GM19240 (cell line): ENCODE measurements around the gene PKIG.
"Not testable (repeated sequence)": the region's sequence is repeated elsewhere in the genome, so short reads cannot be mapped to it uniquely, and the experiment has no call there.

ENCODE experiments used
- DNase-seq: peaks from one replicate; pipeline ENCODE4 v3.0.0; 2011; ENCODE audit warnings: low spot score; ENCODE audit not compliant: insufficient read length

PKIG gene

GRCh38 chr20:44637522-44638372 lies 55.4 kb downstream of the PKIG start:
- DNase-seq, result no peak

DNA sequence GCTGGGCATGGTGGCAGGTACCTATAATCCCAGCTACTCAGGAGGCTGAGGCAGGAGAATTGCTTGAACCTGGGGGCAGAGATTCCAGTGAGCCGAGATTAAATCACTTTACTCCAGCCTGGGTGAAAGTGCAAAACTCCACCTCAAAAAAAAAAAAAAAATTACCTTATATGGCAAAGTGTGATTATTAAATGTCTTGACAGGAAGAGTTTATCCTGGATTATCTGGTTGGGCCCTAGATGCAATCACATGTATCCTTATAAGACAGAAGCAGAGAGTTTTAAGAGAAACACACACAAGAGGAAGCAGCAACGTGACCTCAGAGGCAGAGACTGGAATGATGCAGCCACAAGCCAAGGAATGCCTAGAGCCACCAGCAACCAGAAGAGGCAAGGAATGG lies 58.1 kb downstream of the PKIG start:
- DNase-seq, result no peak

GRCh38 chr20:44641325-44641724 lies 58.9 kb downstream of the PKIG start:
- DNase-seq, result no peak

- DNase-seq, result no peak
Measured at GRCh38 chr20:44642203-44643153, 60.1 kb downstream of the PKIG start.

- DNase-seq, result no peak
Measured at GRCh38 chr20:44643154-44643519, 60.8 kb downstream of the PKIG start.

- DNase-seq, result no peak
Measured at GRCh38 chr20:44643596-44644229, 61.3 kb downstream of the PKIG start.

- DNase-seq, result no peak
Measured at GRCh38 chr20:44644230-44644617, 61.8 kb downstream of the PKIG start.

- DNase-seq, result no peak
Measured at GRCh38 chr20:44644667-44645131, 62.3 kb downstream of the PKIG start.

DNA sequence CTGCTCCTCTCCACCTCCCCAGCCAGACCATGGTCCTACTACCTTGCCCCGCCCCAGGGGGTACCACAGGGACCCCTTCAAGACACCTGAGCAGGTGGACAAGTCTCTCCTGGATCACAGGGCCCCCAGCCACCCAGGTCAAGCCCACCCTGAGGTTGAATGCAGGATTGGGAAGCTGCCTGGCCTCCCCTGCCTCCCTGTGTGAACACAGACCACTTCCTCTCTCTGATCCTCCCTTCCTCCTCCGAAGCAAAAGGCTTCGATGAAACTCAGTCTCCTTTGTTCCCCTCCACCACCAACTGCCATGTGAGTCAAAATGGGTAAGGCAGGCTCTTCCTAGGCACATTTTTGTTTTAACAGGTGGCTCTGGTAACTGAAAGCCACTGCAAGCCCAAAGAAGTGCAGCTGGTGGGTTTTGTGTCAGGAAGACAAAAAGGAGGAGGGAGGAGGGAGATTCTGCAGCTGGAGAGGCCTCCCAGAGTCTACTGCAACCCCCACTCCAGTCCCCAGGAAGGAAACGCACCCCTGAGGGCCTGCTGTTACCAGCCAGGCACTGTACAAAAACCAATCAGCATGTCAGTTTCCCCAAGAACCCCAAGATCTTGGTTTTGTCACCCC lies 63.8 kb downstream of the PKIG start:
- no peak for DNase-seq

GRCh38 chr20:44646641-44647274 lies 64.4 kb downstream of the PKIG start:
- DNase-seq, result no peak

DNA sequence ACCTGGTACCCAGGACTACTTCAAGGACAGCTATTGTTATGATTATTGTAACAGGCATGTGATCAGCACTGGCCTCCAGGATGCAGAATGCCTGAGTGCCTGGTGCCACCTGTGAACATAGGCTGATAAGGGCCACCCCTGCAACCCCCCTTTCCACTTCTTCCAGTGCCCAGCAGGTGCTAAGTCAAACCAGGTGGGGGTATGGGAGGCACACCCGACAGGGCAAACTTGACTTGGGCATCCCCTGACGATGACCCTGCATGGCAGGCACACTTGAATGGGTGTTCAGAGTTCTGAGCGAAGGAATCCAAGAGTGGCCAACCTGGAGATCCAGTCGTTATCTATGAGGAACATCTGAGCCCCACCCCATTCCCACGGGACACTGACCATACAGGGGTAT lies 65.7 kb downstream of the PKIG start:
- no peak for DNase-seq

- DNase-seq, result no peak
Measured at GRCh38 chr20:44648579-44648978, 66.2 kb downstream of the PKIG start.

- DNase-seq, result no peak
Measured at GRCh38 chr20:44649126-44649525, 66.7 kb downstream of the PKIG start.

GRCh38 chr20:44649976-44650375 lies 67.6 kb downstream of the PKIG start:
- DNase-seq, result no peak

DNA sequence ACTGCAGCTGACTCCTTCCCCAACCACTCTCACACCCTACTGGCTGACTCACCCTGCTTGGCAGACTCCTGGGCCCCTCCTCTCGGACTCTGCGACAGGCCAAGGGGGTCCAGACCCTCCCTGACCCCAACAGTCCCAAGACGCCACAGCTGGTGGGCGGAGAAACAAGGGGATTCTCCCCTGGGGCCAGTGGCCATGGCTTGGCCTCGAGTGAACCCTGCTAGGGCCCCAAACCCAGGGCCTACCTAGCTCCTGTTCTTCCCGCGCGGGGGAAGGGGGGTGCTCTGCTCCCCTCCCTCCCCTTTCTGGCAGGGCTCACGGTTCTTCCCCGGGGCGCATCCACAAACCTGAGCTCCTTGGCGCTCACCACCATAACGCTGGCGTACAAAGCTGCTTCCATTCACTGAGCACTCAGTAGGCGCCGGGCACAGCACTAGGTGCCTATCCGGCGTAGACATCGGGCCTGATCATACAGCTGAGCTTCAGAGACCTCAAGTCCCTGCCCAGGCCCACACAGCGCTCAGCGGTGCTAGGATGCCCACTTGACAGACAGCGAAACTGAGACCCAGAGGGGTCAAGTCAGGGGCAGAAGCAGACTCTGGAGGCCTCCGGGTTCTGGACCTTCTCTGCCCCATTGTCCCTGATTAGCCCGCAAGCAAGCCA lies 68.5 kb downstream of the PKIG start:
- DNase-seq, result no peak

DNA sequence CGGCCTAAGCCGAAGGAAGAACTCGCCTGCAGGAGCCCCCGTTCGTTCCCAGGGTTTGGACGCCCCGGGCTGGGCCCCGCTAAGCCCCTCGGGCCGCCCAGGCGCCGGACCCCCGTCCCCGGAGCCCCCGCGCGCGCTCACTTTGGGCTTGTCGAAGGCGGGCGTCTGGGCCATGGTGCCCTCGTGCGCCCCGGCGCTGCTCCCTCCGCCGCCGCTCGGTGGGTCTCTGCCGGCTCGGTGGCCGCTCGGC lies 69.0 kb downstream of the PKIG start:
- no peak for DNase-seq

DNA sequence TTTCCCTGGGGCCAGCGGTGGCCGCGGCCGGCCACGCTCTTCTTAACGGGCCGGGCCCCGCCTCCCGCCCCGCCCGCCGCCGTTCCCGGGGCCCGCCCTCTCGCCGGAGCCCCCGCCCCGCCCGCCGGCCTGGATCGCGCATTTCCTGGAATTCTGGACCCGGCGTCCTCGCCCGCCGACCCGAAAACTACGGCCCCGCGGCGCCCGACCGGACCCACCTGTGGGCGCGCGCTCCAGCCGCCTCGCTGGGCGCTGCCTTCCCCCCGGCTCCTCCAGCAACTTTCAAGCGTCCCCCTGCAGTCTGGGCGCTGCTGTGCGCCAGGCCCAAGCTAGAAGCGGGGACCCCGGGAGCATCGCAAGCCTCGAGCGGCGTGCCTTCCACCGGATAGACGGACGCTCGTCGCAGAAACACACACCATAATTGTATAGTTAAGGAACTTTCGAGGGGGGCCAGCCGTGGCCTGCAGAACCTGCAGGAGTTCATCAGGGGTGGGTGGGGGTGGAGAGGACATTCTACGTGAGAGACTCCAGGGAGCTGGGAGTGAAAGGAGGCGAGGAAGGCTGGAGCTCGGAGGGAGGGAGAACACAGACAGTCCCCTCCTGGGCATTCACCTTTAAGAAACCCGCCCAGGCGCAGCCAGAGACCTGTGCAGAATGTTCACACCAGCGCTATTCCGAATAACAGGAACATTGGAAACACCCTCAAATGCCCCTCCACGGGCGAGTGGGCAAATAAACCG lies 69.5 kb downstream of the PKIG start, which contains the start of gene ADA:
Gene ADA (minus strand): TSS at position 16 of the 740 bp plus-strand sequence. CDS start 92 bp downstream, outside the sequence.
- no peak for DNase-seq

GRCh38 chr20:44653546-44653945 lies 71.2 kb downstream of the PKIG start:
- DNase-seq, result no peak

DNA sequence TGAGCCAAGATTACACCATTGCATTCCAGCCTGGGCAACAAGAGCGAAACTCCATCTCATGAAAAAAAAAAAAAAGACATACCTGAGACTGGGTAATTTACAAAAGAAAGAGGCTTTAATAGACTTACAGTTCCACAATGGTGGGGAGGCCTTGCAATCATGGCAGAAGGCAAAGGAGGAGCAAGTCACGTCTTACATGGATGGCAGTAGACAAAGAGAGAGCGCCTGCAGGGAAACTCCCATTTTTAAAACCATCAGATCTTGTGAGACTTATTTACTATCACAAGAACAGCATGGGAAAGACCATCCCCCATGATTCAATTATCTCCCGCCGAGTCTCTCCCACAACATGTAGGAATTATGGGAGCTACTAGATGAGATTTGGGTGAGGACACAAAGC lies 71.8 kb downstream of the PKIG start:
- DNase-seq, result not testable (repeated sequence)

DNA sequence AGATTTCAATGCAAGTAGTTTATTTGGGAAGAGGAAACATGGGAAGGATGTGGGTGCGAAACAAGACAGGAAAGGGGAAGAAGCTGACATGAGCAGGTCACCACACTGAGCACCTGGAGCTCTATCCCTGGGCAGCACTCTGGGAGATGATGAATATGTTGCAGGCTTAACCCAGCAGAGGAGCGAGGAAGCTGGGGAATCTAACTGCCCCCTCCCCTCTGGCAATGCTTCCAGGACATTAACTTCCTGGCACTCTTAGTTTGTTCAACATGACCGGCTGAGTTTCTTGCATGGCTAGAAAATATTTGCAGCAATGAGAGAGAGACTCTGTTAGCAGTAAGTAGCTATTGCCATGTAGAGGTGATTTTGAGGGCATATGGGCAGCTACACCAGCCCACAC lies 74.1 kb downstream of the PKIG start:
- DNase-seq, result no peak
